Caco-2 (cell line): ENCODE results near the gene SETD3. TPM values are rescaled to one million over a fixed set of nuclear protein-coding genes. Genes with fewer than 3 reads are reported as not detected.

ENCODE experiments used
- BruUV-seq: library from RNA; stranded (reverse); fragments of 400-500 nt; replicated peaks from 2 replicates; lab custom pipeline; 2021; lab: Mats Ljungman, UMichigan
- CTCF ChIA-PET: fragments of 300-600 bp; sonication (Branson Sonifier 250); formaldehyde crosslinking; loops from one replicate; lab custom pipeline; 2022; ENCODE audit warnings: antibody characterized with exemption; lab: Charles Lee
- POLR2A ChIA-PET: fragments of 300-600 bp; sonication (Branson Sonifier 250); formaldehyde crosslinking; loops from one replicate; lab custom pipeline; 2022; ENCODE audit warnings: antibody characterized with exemption; lab: Charles Lee
- DNase-seq, 2 experiments: peaks; one replicate each; pipeline versions ENCODE4 v3.0.0 to v3.0.0-alpha.2; 2020 to 2022
- H3K27me3 ChIP-seq: replicated peaks from 2 replicates; pipeline ENCODE4 v1.6.0; 2011; ENCODE audit warnings: low read length; ENCODE audit not compliant: control insufficient read depth, insufficient read depth
- H3K36me3 ChIP-seq: 2 replicates; pipeline ENCODE4 v1.5.1; 2011; ENCODE audit warnings: low read length; ENCODE audit not compliant: control insufficient read depth, insufficient read depth
- H3K4me1 ChIP-seq: fragments of 250-450 bp; sonication (Bioruptor Pico); 2 replicates; pipeline ENCODE4 v1.5.1; 2020; ENCODE audit warnings: mild to moderate bottlenecking
- H3K4me3 ChIP-seq: 2 replicates; pipeline ENCODE4 v1.5.1; 2011; ENCODE audit warnings: low read depth, mild to moderate bottlenecking, control low read depth, low read length
- H3K9me3 ChIP-seq: fragments of 250-450 bp; sonication (Bioruptor Pico); 2 replicates; pipeline ENCODE4 v1.5.1; 2020; ENCODE audit warnings: mild to moderate bottlenecking, moderate library complexity
- H3K27ac Mint-ChIP-seq: one replicate; pipeline ENCODE4 v1.8.0; 2022; ENCODE audit warnings: mixed read lengths; ENCODE audit not compliant: unreplicated experiment
- H3K27me3 Mint-ChIP-seq: one replicate; pipeline ENCODE4 v1.8.0; 2022; ENCODE audit warnings: mixed read lengths; ENCODE audit not compliant: insufficient read depth, unreplicated experiment
- H3K36me3 Mint-ChIP-seq: one replicate; pipeline ENCODE4 v1.8.0; 2022; ENCODE audit warnings: mild to moderate bottlenecking, mixed read lengths; ENCODE audit not compliant: insufficient read depth, unreplicated experiment
- H3K4me1 Mint-ChIP-seq: one replicate; pipeline ENCODE4 v1.8.0; 2022; ENCODE audit warnings: low read depth, mixed read lengths; ENCODE audit not compliant: unreplicated experiment
- H3K4me3 Mint-ChIP-seq: one replicate; pipeline ENCODE4 v1.8.0; 2022; ENCODE audit warnings: mild to moderate bottlenecking, moderate library complexity, mixed read lengths; ENCODE audit not compliant: unreplicated experiment
- H3K9me3 Mint-ChIP-seq: one replicate; pipeline ENCODE4 v1.8.0; 2022; ENCODE audit warnings: mixed read lengths; ENCODE audit not compliant: unreplicated experiment
- intact Hi-C: fragments of 100-400 bp; cut with micrococcal nuclease; formaldehyde crosslinking; loops from one replicate; pipeline ENCODE4 v1.10.0; 2022; ENCODE audit not compliant: unreplicated experiment
- total RNA-seq: library from RNA; stranded (reverse); gene quantifications from 2 replicates; pipeline ENCODE4 v1.2.3, GENCODE V29; 2022
- TF ChIP-seq, protein P1 (sequence below), 2 experiments: fragments of 200-600 bp in 1 of 2; IDR thresholded peaks; 1 replicate in 1 of 2; 2 replicates in 1 of 2; pipeline versions ENCODE4 v1.5.1 to v1.8.0; 2011 to 2022; ENCODE audit warnings: antibody characterized with exemption in 1 of 2, control low read depth in 1 of 2, inconsistent platforms in 1 of 2, low read depth in 1 of 2, low read length in 1 of 2, mild to moderate bottlenecking in 1 of 2, moderate library complexity in 1 of 2; ENCODE audit not compliant: insufficient read depth in 1 of 2, severe bottlenecking in 1 of 2, unreplicated experiment in 1 of 2

SETD3 gene
- total RNA-seq, 1 experiment from 2014 or later, result 74.3 TPM

- H3K4me1 Mint-ChIP-seq, result peaks cover 13% of the 10 kb centered on the region
- no peaks in the 10 kb centered on the region for H3K27me3 Mint-ChIP-seq
- CTCF ChIA-PET, result no interaction called here
- DNase-seq, result no peak
- BruUV-seq, result no TSS peak
- no peaks in the 10 kb centered on the region for H3K36me3 ChIP-seq
- H3K9me3 Mint-ChIP-seq, result no peaks in the 10 kb centered on the region
- H3K4me1 ChIP-seq, result peaks cover 20% of the 10 kb centered on the region
- H3K9me3 ChIP-seq, result no peaks in the 10 kb centered on the region
- intact Hi-C loops, result no loop called here
- TF ChIP-seq, protein P1, sequence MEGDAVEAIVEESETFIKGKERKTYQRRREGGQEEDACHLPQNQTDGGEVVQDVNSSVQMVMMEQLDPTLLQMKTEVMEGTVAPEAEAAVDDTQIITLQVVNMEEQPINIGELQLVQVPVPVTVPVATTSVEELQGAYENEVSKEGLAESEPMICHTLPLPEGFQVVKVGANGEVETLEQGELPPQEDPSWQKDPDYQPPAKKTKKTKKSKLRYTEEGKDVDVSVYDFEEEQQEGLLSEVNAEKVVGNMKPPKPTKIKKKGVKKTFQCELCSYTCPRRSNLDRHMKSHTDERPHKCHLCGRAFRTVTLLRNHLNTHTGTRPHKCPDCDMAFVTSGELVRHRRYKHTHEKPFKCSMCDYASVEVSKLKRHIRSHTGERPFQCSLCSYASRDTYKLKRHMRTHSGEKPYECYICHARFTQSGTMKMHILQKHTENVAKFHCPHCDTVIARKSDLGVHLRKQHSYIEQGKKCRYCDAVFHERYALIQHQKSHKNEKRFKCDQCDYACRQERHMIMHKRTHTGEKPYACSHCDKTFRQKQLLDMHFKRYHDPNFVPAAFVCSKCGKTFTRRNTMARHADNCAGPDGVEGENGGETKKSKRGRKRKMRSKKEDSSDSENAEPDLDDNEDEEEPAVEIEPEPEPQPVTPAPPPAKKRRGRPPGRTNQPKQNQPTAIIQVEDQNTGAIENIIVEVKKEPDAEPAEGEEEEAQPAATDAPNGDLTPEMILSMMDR (IDR thresholded peaks at IDR 0.05; ENCODE audit: insufficient read depth in 1 of 2, low read depth in 1 of 2, low read length in 1 of 2, severe bottlenecking in 1 of 2, unreplicated experiment in 1 of 2), result no peak
- H3K4me3 Mint-ChIP-seq, result no peak overlapping the region
- no peaks in the 10 kb centered on the region for H3K27me3 ChIP-seq
- H3K27ac Mint-ChIP-seq, result no peak overlapping the region
- POLR2A ChIA-PET, result no interaction called here
- H3K4me3 ChIP-seq, result no peak overlapping the region
- peaks cover 11% of the 10 kb centered on the region for H3K36me3 Mint-ChIP-seq
Measured at GRCh38 chr14:99418242-99418641, 62.4 kb downstream of the SETD3 start.

DNA sequence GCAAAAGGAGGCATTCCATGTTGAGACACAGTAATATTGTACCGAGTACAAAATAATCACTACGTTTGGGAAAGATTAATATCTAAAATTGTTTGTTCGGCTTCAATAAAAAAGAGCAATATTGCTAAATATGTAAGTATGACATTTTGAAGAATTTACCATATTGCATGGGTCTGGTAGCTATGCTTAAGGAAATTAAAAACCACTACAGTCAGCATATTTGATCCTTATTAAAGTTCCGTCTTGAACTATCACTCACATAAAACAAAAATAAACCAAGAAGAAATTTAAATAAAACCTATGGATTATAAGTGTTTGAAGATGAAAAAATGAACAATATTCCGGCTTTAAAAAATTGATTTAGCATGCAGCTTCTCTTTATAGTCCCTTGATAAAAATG, 63.8 kb downstream of the SETD3 start:
- no peak overlapping the region for H3K27ac Mint-ChIP-seq

DNA sequence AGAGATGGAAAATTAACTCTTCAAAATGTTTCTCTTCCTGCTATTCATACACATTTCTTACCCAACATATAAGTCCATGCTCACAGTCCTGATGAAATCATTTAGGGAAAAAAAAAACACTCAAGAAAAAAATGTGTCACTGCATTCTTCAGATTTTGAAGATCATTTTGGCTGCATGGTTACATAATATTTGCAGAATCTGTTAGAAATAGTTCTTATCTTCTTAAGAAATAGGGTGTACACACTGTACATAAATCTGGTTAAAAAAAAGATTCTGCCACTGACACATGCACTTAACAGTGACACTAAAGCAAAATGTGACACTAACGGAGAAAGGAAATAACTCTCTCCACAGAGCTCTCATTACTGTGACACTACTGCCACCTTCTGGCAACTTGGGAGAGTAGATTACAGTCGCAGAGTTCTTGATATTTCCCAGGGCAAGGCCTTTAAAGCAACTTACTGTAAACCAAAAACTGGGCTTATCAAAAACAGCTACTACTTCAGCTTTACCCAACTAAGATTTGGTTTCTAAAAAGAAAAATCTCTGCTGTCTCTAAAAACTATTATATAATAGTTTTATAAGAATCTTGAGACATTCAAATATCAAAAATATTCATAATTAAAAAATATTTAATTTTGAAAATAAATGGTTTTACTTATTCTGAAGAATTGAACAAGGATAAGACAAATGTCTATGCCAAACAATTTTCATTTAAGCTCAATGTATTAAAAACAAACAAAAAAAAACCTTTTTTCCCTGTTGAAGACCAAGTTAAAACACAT, 65.0 kb downstream of the SETD3 start:
- intact Hi-C loops, result loop anchor here (1.0 kb wide), 3 partner anchors 22 to 143 kb away; partner anchors contain the start of gene BCL11B
- peaks cover 10% of the 10 kb centered on the region for H3K4me1 Mint-ChIP-seq
- peak; percentile 63 to 74 for DNase-seq

More for the DNA sequence above, 63.8 kb downstream of the SETD3 start:
- TF ChIP-seq, protein P1 (IDR thresholded peaks at IDR 0.05; ENCODE audit: insufficient read depth in 1 of 2, low read depth in 1 of 2, low read length in 1 of 2, severe bottlenecking in 1 of 2, unreplicated experiment in 1 of 2), result no peak
- Mint-ChIP-seq H3K9me3 (no peaks in the 10 kb centered on the region), H3K27me3 (no peaks in the 10 kb centered on the region), H3K36me3 (peaks cover 19% of the 10 kb centered on the region), H3K4me3 (no peak overlapping the region), H3K4me1 (peaks cover 16% of the 10 kb centered on the region)
- Histone ChIP-seq H3K9me3 (no peaks in the 10 kb centered on the region), H3K27me3 (no peaks in the 10 kb centered on the region), H3K36me3 (no peaks in the 10 kb centered on the region), H3K4me3 (no peak overlapping the region), H3K4me1 (peaks cover 18% of the 10 kb centered on the region)
- no TSS peak for BruUV-seq
- DNase-seq, result no peak
- POLR2A ChIA-PET, result no interaction called here
- intact Hi-C loops, result no loop called here
- CTCF ChIA-PET, result interaction anchor here (1.1 to 1.6 kb wide), 2 partner anchors 22 to 24 kb away, joined by 3 to 5 read pairs; no protein-coding TSS in a partner anchor

More for the DNA sequence above, 65.0 kb downstream of the SETD3 start:
- Mint-ChIP-seq H3K27me3 (no peaks in the 10 kb centered on the region), H3K27ac (peak overlapping the region; percentile 42), H3K4me3 (no peak overlapping the region), H3K36me3 (peaks cover 21% of the 10 kb centered on the region), H3K9me3 (no peaks in the 10 kb centered on the region)
- no peaks in the 10 kb centered on the region for H3K9me3 ChIP-seq
- no peak overlapping the region for H3K4me3 ChIP-seq
- POLR2A ChIA-PET, result interaction anchor here (0.7 kb wide), 1 partner anchor 115 kb away, joined by 4 read pairs; no protein-coding TSS in a partner anchor
- no peaks in the 10 kb centered on the region for H3K36me3 ChIP-seq
- H3K4me1 ChIP-seq, result peaks cover 9% of the 10 kb centered on the region
- no peaks in the 10 kb centered on the region for H3K27me3 ChIP-seq
- no TSS peak for BruUV-seq
- CTCF ChIA-PET, result interaction anchor here (0.6 to 1.6 kb wide), 5 partner anchors 14 to 140 kb away, joined by 3 to 15 read pairs (median 3); no protein-coding TSS in a partner anchor
- TF ChIP-seq, protein P1 (IDR thresholded peaks at IDR 0.05; ENCODE audit: insufficient read depth in 1 of 2, low read depth in 1 of 2, low read length in 1 of 2, severe bottlenecking in 1 of 2, unreplicated experiment in 1 of 2), result peak; percentile 77
